WERI-Rb-1 (cell line): ENCODE measurements around the gene ADAMTSL5.

ENCODE experiments used
- DNase-seq: peaks from one replicate; pipeline ENCODE4 v3.0.0-alpha.2; 2020
- H3K27ac ChIP-seq: fragments of 250-450 bp; sonication (Bioruptor Pico); 2 replicates; pipeline ENCODE4 v1.5.1; 2020; ENCODE audit warnings: mild to moderate bottlenecking, moderate library complexity
- H3K27me3 ChIP-seq: fragments of 250-450 bp; sonication (Bioruptor Pico); 2 replicates; pipeline ENCODE4 v1.5.1; 2021; ENCODE audit warnings: mild to moderate bottlenecking, low read depth, moderate library complexity; ENCODE audit not compliant: insufficient read depth, severe bottlenecking
- H3K36me3 ChIP-seq: fragments of 250-450 bp; sonication (Bioruptor Pico); 2 replicates; pipeline ENCODE4 v1.5.1; 2020; ENCODE audit warnings: mild to moderate bottlenecking, moderate library complexity
- H3K4me3 ChIP-seq: 2 replicates; pipeline ENCODE4 v1.5.1; 2011; ENCODE audit warnings: low read depth, mild to moderate bottlenecking, control low read depth, low read length
- H3K9me3 ChIP-seq: fragments of 250-450 bp; sonication (Bioruptor Pico); 2 replicates; pipeline ENCODE4 v1.5.1; 2021; ENCODE audit warnings: mild to moderate bottlenecking, moderate library complexity; ENCODE audit not compliant: severe bottlenecking
- TF ChIP-seq, protein P1 (sequence below): IDR thresholded peaks from 2 replicates; pipeline ENCODE4 v1.5.1; 2011; ENCODE audit warnings: low read depth, mild to moderate bottlenecking, control low read depth, inconsistent platforms, low read length

The ADAMTSL5 gene

DNA sequence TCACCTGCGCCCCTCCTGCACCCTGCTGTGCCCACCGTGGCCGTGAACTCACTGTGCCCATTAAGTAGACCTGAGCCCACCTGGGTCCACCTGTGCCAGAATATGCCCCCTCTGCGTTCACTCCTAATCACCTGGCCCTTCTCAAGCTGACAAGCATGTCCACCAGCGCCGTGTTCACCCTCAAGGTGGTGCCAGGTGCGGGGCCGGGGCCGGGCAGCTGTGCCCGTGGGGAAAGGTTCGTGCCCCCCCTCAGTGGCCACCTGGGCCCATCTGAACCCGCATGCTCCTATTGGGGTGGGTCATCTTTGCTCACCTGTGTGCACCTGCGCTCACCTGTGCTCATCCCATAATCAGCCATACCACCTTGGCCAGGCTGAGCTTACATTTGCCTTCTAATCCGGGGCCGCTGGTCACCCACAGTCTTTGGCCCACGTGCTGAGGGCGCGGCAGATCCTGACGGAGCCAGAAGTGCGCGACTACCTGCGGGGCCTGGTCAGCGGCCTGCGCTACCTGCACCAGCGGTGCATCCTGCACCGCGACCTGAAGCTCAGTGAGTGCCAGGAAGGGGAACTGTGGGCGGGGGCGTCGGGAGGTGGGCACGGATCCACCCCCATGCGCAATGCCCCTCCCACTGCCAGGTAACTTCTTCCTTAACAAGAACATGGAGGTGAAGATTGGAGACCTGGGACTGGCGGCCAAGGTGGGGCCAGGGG lies 13.4 kb upstream of the ADAMTSL5 start:
- peaks cover 9% of the 10 kb centered on the region for H3K27me3 ChIP-seq
- no peak for DNase-seq
- TF ChIP-seq, protein P1, sequence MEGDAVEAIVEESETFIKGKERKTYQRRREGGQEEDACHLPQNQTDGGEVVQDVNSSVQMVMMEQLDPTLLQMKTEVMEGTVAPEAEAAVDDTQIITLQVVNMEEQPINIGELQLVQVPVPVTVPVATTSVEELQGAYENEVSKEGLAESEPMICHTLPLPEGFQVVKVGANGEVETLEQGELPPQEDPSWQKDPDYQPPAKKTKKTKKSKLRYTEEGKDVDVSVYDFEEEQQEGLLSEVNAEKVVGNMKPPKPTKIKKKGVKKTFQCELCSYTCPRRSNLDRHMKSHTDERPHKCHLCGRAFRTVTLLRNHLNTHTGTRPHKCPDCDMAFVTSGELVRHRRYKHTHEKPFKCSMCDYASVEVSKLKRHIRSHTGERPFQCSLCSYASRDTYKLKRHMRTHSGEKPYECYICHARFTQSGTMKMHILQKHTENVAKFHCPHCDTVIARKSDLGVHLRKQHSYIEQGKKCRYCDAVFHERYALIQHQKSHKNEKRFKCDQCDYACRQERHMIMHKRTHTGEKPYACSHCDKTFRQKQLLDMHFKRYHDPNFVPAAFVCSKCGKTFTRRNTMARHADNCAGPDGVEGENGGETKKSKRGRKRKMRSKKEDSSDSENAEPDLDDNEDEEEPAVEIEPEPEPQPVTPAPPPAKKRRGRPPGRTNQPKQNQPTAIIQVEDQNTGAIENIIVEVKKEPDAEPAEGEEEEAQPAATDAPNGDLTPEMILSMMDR: no peak
- H3K4me3 ChIP-seq: no peak overlapping the region
- no peak overlapping the region for H3K27ac ChIP-seq
- H3K9me3 ChIP-seq: no peaks in the 10 kb centered on the region
- H3K36me3 ChIP-seq: no peaks in the 10 kb centered on the region

DNA sequence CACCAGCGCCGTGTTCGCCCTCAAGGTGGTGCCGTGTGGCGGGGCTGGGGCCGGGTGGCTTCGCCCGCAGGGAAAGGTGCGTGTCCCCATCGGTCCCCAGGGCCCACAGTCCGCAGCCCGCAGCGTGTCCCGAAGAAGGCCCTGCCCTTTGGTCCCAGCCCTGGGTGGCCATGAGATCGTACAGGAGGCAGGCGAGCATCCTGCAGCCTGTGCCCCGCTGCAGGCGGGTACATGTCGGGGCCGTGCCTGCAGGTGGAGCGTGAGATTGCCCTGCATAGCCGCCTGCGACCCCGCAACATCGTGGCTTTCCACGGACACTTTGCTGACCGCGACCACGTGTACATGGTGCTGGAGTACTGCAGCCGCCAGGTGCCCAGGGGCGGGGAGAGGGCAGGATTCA lies 12.5 kb upstream of the ADAMTSL5 start:
- DNase-seq: no peak
- Histone ChIP-seq H3K27ac (no peak overlapping the region), H3K4me3 (no peak overlapping the region), H3K36me3 (no peaks in the 10 kb centered on the region), H3K9me3 (no peaks in the 10 kb centered on the region), H3K27me3 (peaks cover 9% of the 10 kb centered on the region)
- TF ChIP-seq, protein P1: peak; percentile 41

DNA sequence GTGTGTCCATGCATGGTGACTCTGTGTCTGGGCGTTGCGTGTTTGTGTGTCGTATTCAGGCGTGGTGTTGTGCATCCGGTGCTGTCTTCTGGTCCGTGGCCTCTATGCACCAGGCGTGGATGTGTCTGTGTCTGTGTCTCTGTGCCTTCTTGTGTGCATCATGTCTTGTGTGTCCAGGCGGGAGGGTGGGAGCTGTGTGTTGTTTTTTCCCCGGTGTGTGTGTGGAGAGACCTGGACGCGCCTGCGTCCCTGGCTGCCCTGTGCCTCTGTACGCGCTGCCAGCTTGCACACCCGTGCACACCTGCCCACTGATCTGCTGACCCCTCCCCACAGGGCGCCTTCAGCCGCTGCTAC lies 12.1 kb upstream of the ADAMTSL5 start:
- Histone ChIP-seq H3K4me3 (no peak overlapping the region), H3K27ac (no peak overlapping the region), H3K9me3 (no peaks in the 10 kb centered on the region), H3K27me3 (peaks cover 9% of the 10 kb centered on the region), H3K36me3 (no peaks in the 10 kb centered on the region)
- TF ChIP-seq, protein P1: no peak
- no peak for DNase-seq

DNA sequence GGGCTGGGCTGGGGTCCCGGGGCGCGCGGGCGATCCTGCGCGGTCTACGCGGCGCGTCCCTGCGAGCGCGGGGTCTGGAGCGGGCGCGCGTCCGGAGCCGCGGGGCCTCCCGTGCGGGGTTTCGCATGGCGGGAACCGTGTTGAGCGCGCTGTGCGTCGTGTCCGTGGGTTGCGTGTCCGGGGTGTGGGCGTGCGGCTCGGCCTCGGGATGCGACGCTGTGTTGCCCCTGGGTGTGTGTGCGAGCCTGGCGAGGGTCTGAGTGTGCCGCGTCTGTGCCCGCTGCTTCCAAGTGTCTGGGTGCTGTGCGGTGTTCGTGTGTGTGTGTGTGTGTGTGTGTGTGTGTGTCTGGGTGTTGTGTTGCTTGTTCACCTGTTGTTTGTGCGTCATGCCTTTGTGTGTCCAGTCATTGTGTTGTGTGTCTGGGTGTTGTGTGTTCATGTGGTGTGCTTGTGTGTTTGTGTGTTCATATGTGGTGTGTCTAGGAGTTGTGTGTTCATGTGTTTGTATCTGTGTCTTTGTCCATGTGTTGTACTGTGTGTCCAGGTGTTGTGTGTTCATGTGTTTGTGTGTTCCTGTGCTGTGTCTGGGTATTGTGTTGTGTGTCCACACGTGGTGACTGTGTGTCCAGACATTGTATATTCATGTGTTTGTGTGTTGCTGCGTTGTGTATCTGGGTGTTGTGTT lies 11.6 kb upstream of the ADAMTSL5 start:
- Histone ChIP-seq H3K27me3 (peaks cover 9% of the 10 kb centered on the region), H3K4me3 (peak overlapping the region; percentile 29), H3K9me3 (no peaks in the 10 kb centered on the region), H3K36me3 (no peaks in the 10 kb centered on the region), H3K27ac (no peak overlapping the region)
- DNase-seq: no peak
- TF ChIP-seq, protein P1: no peak

DNA sequence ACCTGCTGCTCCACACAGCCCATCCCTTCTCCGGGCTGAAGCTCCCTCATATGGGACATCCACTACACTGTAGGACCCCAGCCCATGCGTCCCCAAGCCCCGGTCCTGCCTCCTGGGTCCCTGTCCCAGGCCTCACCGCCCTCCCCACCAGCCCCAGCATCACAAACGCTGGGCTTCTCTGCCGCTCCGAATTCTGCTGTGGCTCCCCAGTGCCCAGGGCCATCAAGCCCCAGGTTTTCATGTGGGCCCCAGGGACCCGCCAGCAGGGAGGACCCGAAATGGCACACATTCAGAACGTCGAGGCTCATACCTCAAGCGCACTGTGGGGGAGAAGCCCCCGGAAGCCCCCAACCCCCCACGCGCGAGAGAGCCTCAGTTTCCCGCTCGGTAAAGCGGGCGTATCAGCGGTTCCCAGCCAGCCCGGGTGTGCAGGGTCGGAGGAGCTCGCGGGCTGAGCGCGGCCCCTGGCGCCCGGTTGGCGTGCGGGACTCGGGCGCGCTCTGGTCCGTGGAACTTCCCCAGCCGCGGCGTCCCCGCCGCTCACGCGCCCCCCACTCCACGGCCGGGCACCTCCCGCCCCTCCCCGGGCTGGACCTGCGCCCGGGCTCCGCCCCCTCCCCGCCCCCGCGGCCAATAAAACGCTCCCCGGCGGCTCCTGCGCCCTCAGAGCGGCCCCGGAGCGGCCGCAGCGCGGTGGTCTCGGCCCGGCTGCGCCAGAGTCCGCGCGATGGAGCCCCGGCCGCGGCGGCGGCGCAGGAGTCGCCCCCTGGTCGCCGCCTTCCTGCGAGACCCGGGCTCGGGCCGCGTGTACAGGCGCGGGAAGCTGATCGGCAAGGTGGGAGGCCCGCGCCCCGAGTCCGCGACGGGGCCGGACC lies 10.8 kb upstream of the ADAMTSL5 start, which contains the start of gene PLK5:
Gene PLK5 (plus strand): TSS at position 666 of the 875 bp plus-strand sequence. CDS start 2,920 bp downstream, outside the sequence.
- Histone ChIP-seq H3K9me3 (no peaks in the 10 kb centered on the region), H3K27me3 (peaks cover 9% of the 10 kb centered on the region), H3K36me3 (no peaks in the 10 kb centered on the region), H3K27ac (no peak within 1 kb of the TSS), H3K4me3 (peak within 1 kb of the TSS; percentile 29)
- TF ChIP-seq, protein P1: no peak
- DNase-seq: no peak
